Hematopoietic multipotent progenitor cell (in vitro differentiated cells): Measurements from ENCODE around the gene DEF6. TPM values are rescaled to one million over a fixed set of nuclear protein-coding genes. Genes with fewer than 3 reads are reported as not detected.

Source experiments
- DNase-seq, 3 donors: peaks; one replicate each; pipeline ENCODE4 v3.0.0-alpha.2; 2011 to 2015; ENCODE audit warnings: low read depth in 2 of 3, low spot score in 2 of 3
- total RNA-seq: library from RNA; depleted of rRNA; stranded (reverse); fragments of >200 nt; gene quantifications from one replicate; pipeline ENCODE4 v1.2.3, GENCODE V29; 2012

The DEF6 gene
- total RNA-seq, 1 donor, result 80.5 TPM

DNA sequence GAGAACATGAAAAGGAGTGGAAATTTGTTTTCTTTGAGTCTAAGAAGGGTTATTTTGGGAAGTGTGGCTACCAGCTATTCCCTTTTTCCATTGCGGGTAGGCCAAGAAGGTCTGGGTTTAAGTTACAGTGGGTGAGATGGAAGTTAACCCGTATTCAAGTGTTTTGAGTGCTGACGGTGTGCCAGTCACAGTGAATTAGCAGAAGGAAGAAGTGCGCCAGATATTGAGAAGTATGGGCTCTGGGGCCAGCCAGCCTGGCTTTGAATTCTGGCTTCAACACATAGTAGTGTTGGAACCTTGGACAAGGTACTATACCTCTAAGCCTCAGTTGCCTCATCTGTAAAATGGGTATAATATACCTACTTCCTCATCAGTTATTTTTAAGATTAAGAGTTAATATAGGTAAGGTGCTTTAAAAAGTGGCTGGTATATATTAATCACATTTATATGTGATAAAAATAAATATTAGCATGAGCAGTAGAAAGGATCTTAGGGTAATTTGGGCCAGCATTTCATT is 21.8 kb upstream of the DEF6 start:
- peak in 1 of 3 donors; percentile 21 for DNase-seq

DNA sequence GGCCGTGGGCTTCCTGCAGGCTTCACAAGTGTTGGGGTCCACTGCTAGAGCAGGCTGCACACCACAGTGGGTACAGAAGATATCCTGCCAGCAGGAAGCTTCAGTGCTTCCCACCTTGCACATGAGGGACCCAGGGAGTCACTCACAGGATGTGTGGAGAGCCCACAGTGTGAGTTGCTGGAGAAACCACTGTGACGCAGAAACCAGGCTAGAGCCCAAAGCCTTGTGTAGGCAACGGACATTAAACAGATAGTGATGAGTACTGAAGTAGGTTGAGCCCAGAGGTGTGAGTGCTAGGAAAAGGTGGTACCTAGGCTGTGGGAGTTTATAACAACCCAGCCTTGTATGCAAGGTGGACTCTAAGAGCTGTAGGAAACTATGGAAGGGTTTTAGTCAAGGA is 18.9 kb upstream of the DEF6 start:
- no peak for DNase-seq

DNA sequence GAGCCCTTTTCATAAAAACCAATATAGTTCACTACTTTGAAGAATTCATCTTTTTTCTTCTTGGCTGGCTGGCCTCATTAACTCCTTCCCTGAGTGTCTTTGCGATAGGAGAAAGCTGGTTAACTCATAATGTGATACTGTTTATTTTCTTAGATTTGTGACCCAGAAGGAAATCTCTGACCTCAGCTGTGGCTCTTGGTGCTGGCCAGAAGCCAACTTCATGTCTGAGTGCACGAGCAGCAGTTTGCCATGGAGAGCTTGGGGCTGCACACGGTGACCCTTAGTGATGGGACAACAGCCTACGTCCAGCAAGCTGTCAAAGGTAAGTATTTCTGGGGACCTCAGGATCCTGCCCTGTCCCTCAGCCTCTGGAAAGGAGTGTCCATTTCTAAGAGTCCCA is 16.7 kb upstream of the DEF6 start:
- DNase-seq, result no peak

DNA sequence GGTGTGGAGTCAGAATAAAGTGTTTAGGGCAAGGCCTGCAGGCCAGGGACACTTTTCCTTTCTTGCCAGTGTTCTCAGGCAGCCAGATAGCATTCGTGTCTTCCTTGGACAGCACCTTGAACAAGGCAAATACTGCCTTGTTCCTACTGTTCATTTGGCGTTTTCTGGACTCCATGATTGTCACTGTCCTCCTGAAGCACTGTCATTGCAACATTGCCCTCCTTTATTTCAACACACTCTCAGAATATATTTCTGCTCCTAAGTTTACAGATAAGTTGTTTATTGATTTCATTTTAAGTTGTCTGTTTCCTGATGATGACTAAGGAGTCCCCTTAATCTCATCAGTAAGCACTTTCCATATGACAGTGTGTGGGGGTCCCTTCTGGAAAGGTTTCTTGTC is 15.1 kb upstream of the DEF6 start:
- no peak for DNase-seq

DNA sequence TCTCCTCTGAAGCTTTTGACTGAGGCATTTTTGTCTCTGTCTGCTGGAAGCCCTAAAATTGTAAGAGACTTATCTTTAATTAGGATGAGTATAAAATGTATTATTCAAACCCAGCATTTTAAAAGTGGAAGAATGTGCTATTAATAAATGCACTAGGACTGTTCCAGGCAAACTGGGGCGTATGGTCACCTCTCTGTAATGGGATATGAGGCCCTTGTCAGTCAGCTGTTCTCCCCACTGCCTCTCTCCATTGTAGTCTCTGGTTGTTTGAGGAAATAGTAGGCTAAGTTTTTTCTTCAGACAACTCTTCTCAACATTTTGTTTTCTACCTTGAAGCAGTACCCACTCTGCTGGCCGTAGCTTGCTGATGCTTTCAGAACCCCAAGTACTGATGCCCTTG is 14.3 kb upstream of the DEF6 start:
- DNase-seq, result no peak

DNA sequence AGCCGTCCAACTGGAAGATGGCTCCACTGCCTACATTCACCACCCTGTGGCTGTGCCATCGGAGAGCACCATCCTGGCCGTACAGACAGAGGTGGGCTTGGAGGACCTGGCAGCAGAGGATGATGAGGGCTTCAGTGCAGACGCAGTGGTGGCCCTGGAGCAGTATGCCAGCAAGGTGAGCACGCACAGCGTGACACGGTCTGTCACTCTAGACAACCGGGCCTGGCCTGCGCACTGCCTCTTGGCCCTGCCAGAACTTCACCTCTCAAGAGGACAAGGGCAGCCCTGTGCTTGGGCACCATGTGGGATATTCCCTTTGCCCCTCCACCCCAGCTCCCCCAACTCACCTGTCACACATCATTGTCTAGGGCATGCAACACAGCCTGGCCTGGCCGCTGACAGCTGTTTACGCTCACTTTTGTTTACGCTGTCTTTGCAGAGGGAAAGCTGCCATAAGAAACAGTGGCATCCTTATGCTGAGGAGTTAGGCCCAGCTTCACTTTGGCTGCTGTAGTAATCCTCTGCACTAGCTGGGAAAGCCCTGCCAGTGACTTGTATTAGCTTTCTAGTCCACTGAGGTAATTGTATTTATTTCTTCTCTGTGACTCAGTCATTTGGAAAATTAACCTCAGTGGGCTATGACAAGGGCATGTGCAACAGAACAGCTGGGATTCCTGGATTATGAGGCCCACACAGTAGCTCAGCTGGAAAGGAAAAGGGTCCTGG is 9.8 kb upstream of the DEF6 start:
- no peak for DNase-seq

DNA sequence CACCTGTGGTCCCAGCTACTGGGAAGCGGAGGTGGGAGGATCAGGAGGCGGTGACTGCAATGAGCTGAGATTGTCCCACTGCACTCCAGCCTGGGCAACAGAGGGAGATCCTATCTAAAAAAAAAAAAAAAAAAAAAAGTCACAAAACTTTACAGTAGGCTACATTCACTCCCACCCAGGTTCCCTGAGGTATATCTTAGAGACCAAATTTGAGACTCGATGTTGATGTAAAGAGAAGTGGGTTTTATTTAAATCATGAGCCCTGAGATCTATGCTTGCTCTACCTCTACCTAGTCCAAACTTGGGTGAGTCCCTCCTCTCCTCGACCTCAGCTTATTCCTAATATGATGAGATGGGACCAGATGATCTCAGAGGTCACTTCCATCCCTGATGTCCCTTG is 8.8 kb upstream of the DEF6 start:
- no peak for DNase-seq

DNA sequence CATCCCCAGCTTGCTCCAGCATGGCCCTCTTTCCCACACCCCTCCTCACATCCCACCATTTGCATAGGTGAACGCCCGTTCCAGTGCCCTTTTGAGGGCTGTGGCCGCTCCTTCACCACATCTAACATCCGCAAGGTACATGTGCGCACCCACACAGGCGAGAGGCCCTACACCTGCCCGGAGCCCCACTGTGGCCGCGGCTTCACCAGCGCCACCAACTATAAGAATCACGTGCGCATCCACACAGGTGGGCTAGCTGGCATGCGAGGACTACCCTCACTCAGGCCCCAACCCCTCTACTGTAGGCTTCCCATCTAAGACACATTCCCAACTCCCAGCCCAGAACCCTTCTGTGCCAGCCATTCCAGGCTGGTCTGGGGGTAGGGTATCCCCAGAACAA is 6.1 kb upstream of the DEF6 start:
- no peak for DNase-seq

DNA sequence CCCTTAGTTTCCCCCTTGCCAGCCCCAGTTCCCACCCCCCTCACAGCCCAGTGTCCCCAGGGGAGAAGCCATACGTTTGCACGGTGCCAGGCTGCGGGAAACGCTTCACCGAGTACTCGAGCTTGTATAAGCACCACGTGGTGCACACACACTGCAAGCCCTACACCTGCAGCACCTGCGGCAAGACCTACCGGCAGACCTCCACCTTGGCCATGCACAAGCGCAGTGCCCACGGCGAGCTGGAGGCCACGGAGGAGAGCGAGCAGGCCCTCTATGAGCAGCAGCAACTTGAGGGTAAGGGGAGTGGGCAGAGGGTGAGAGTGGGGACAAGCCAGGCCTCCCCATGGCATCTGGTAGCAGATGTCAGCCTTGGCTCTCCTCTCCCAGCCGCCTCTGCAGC is 5.1 kb upstream of the DEF6 start:
- DNase-seq, result no peak

DNA sequence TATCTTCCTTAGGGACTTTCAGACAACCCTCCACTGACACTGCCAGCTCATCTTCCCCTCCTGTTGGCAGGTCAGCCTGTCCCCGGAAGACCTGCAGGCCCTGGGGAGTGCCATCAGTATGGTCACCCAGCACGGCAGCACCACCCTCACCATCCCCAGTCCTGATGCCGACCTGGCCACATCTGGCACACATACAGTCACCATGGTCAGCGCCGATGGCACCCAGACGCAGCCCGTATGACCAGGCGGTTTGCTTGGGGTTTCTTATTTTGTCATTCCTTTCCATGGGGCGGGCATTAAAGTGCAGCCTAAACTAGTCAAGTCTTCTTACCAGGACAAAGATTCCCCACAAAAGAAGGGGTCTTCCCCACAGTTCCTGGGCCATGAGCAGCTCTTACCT is 3.9 kb upstream of the DEF6 start:
- DNase-seq, result no peak

DNA sequence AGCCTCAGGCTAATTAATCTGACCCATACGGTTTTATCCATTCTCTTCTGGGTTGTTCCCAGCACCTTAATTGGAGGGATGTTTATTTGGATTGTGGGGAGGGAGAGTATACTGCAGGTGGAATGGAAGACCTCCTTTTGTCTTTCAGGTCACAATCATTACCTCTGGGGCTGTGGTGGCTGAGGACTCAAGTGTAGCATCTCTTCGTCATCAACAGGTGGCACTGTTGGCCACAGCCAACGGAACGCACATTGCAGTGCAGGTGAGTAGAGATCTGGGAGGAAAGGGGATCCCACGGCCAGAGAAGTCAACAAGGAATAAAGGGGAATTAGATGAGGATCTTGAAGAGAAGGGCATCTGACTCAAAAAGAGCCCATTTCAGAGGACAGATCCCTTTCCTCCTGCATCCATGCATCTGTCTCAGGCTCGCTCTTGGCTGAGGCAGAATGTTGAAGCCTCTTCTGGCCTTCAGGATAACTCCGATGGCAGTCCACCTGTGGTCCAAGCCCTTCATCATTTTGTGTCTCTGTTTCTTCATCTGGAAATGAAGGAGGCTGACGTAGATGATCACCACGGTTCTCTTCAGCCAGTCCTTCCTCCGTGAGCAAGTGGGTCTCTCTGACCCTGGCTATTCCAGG is 3.2 kb upstream of the DEF6 start:
- peak in 2 of 3 donors; percentile 40 to 56 for DNase-seq

DNA sequence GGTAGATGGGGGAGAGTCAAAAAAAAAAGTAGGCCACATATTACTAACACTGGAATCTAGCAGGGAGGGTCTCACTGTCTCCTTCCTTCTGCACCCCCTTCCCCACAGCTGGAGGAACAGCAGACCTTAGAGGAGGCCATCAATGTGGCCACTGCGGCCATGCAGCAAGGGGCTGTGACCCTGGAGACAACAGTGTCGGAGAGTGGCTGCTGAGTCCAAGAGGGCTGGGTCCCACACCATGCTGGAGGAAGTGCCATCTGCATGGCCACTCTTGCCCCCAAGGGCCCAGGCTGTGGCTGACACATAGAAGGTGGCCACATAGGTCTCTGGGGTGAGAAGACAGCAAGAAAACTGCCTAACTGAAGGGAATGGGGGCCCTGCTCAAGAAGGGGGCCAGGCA is 2.6 kb upstream of the DEF6 start:
- DNase-seq, result no peak

DNA sequence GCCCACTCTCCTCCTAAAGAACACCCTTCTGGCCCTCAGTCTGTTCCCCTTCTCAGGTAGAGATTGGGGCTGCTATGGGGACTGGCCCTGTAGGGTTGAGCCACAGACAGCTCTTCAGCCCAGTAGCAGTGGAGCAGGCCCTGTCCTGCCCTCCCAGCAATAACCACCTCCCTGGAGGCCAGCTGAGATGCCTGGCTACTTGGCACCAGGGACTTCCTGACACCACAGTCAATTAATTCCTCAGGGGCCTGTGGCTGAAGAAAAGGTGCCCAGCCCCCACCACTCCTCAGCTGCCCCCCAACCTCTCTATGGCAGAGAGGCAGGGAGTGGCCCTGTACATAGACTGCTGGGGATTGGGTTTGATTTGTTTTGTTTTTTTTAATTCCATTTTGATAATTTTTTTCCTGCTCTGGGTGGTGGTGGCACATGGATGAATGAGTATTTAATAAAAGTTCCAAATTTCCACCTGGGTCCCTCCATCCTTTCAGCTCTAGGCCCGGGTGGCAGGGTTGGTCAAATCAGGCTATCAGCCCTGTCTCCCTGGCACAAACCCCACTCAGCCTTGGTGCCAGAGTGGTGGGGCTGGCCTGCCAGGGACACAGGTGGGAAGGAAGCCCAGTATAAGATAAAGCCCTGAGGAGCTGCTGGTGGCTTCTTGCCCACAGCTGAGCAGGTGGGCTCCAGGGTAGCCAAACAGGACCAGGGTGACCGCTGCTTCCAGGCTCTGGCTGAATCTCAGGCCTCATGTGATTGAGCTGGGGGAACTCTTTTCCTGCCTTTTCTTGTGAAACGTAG is 1.9 kb upstream of the DEF6 start:
- no peak for DNase-seq

DNA sequence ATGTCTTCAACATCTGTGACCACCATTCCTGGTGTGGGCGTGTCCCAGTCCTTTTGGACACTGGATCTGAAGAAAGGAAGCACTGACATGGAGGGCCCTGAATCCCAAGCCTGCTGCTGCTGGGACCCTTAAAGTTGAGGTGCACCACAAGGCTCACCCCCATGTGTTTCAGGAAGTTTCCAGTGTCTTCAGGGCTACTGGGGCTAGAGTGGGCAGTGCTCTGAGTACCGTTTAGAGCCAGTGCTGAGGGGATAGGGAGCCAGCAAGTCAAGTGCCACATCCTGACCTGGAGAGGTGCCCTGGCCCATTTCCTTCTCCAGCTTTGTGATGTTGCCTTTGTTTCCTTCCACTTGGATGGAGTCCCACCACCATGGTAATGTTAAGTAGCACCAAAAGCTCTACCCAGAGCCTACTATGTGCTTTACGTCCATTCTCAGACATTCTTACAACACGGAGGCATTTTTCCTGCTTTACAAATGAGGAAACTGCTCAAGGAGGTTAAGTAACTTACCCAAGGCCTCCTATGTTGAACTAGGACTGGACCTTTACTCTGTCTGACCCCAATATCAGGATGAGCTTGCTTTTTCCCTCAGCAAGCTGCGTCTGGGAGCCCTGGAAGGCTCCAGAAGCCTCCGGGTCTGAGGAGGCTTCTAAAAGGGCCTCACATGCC is 552 bp upstream of the DEF6 start:
- no peak for DNase-seq

DNA sequence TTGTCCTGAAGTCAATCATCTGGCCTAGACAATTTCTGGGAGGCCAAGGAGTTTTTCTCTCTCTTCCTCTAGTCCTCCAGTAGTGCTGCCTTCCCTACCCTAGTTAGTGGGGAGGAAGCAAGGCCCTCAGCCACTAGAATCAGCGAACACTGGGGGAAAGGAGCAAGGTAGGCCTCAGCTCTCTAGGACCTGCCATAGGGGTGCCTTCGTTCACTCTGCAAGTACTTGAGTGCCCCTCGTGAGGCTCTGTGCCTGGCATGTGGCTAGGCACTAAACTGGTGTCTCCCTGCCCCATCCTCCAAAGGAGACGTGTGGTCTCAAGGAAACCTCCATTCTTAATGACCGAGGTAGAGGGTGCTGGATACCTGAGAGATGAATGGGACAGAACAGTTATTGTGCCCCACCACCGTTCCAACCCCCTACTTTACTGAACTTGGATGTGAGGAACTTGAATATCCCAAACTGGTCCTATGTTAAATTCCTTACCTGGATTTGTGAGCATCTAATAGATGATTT is 1.1 kb downstream of the DEF6 start:
- DNase-seq, result no peak

DNA sequence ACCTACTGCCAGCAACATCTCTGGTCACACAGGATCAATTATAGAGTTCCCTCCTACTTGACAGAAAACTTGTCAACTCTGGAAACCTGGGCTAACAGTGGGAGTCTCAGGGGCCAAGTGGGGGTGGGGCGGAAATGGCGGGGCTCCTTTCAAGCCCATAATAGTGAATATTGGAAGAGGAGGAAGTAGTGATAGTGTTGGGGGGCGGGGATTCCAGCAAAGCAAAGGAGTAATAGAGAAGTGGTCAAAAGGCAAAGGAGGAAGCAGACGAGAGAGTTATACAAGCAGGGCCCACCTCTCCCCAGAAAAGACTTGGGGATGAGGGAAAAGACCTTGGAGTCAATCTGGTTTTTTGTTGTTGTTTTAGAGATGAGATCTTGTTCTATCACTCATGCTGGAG is 2.1 kb downstream of the DEF6 start:
- DNase-seq, result peak in 2 of 3 donors; percentile 69 to 85

DNA sequence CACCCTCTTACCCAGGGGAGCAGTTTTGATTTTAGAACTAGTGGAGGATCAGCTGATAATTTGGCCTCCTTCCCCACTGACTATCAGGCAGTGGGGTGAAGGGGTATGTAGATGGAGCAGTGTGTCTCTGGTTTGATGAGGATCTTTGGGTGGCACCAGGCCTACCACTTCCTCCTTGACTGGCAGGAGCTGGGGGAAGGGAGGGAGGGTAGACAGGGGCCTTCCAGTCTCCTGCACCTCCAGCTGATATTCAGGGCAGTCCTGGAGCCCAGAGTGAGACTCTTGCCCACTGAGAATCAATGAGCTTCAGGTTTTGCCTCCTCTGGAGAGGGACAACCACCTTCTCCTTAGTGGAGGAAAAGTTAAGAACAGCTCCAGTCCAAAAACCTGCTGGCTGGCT is 3.2 kb downstream of the DEF6 start:
- peak in 1 of 3 donors; percentile 42 for DNase-seq

DNA sequence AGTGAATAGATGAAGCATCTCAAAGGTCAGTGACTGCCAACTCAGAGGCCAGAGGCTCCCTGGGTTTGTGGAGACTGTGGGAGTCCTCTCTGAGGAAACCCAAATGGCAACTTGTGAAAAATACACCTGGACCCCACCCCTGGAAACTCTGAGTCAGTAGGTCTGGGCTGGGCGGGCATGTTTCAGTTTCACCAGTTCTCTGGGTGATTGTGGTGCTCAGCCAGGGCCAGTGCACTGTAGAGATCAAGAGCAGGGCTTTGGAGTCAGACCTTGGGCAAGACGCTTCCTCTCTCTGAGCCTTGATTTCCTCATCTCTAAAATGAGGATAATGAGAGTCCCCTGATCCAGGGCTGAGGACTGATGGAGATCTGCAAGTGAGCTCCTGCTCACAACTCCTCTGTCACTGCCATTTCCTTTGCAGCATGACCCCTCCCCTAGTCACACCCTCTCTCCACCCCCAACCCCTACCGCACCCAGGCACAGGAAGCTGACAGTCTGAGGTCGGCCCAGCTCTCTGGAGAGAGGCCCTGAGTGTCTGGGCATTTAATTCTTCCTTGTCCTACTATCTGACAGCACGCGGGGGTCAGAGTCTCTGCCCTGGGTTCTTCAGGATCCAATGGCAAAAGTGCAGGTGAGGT is 5.1 kb downstream of the DEF6 start:
- DNase-seq, result peak; percentile 65 to 76 (median 72)

DNA sequence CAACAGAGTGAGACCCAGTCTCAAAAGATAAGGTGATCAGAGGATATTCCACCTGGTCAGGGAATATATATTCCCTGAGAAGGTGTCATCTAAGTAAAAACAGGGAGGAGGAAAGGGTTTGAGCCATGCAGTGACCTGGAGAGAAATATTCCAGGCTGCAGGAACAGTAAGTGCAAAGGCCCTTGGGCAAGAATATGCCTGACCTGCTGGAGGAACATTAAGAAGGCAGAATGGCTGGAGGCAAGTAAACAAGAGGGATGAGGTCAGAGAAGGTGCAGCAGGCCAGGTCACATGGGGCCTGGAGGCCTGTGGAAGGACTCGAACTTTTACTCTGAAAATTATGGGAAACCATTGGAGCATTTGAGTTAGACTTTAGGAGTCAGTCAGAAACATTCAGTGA is 6.7 kb downstream of the DEF6 start:
- DNase-seq, result no peak

DNA sequence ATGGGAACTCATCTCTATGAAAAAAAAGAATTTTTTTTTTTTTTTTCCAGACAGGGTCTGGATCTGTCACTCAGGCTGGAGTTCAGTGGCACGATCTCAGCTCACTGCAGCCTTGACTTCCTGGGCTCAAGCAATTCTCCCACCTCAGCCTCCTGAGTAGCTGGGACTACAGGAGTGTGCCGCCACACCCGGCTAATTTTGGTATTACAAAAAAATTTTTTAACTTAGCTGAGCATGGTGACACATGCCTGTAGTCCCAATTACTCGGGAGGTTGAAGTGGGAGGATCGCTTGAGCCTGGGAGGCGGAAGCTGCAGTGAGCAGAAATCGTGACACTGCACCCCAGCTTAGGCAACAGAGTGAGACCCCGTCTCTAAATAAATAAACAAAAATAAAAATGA is 7.5 kb downstream of the DEF6 start:
- no peak for DNase-seq
